Fibroblast of the aortic adventitia (primary cell): ENCODE measurements around the gene MICAL3. TPM values are rescaled to one million over a fixed set of nuclear protein-coding genes. Genes with fewer than 3 reads are reported as not detected.

ENCODE experiments used
- DNase-seq: peaks from one replicate; pipeline ENCODE4 v3.0.0-alpha.2; 2010; ENCODE audit warnings: low read depth
- H3K4me3 ChIP-seq: 2 replicates; pipeline ENCODE4 v1.5.1; 2011; ENCODE audit warnings: low read depth, mild to moderate bottlenecking, control low read depth, low read length, moderate library complexity
- total RNA-seq: library from RNA; depleted of rRNA; stranded (reverse); fragments of >200 nt; gene quantifications from 2 replicates; pipeline ENCODE4 v1.2.3, GENCODE V29; 2012; ENCODE audit warnings: low replicate concordance
- TF ChIP-seq, protein P1 (sequence below): IDR thresholded peaks from 2 replicates; pipeline ENCODE4 v1.5.1; 2011; ENCODE audit warnings: mild to moderate bottlenecking, low read length, control low read depth, inconsistent platforms; ENCODE audit not compliant: insufficient read depth

The MICAL3 gene
- total RNA-seq, 1 donor: 18.8 TPM

DNA sequence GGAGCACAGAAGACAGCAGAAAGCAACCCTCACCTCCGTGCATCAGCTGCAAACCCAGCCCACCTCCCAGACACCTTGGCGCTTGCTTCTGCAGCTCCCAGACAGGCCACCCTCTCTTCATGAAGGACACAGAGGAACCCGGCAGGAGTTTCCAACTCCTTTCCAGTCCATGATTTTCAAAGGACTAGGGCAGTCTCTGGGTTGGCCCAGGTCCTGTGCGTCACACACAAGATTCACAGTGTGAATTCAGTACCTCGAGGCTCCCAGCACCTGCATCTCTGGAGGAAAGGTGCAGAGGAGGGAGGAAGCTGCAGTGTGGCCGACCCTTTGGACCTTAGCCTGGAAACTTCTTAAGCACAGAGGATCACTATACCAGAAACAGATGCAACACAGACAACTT, 189.1 kb downstream of the MICAL3 start:
- H3K4me3 ChIP-seq: no peak overlapping the region
- TF ChIP-seq, protein P1, sequence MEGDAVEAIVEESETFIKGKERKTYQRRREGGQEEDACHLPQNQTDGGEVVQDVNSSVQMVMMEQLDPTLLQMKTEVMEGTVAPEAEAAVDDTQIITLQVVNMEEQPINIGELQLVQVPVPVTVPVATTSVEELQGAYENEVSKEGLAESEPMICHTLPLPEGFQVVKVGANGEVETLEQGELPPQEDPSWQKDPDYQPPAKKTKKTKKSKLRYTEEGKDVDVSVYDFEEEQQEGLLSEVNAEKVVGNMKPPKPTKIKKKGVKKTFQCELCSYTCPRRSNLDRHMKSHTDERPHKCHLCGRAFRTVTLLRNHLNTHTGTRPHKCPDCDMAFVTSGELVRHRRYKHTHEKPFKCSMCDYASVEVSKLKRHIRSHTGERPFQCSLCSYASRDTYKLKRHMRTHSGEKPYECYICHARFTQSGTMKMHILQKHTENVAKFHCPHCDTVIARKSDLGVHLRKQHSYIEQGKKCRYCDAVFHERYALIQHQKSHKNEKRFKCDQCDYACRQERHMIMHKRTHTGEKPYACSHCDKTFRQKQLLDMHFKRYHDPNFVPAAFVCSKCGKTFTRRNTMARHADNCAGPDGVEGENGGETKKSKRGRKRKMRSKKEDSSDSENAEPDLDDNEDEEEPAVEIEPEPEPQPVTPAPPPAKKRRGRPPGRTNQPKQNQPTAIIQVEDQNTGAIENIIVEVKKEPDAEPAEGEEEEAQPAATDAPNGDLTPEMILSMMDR: no peak
- no peak for DNase-seq

DNA sequence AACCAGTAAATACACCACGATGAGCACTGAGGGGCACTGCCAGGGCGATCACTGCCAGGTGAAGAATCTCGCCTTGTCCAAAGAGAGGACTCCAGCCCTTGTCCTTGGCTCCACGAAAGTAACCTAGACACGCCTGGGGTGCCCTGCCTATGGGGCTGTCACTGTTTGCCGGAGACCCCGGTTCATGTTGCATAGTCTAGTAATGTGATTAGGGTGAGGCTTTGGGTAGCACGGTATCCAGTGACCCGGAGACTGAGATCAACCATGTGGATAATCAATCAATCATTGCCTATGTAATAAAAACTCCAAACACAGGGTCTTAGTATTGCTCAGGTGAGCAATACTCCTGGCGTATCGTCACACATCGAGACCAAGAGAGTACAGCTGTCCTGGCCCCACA, 190.9 kb downstream of the MICAL3 start:
- TF ChIP-seq, protein P1: no peak
- no peak for DNase-seq
- no peak overlapping the region for H3K4me3 ChIP-seq

DNA sequence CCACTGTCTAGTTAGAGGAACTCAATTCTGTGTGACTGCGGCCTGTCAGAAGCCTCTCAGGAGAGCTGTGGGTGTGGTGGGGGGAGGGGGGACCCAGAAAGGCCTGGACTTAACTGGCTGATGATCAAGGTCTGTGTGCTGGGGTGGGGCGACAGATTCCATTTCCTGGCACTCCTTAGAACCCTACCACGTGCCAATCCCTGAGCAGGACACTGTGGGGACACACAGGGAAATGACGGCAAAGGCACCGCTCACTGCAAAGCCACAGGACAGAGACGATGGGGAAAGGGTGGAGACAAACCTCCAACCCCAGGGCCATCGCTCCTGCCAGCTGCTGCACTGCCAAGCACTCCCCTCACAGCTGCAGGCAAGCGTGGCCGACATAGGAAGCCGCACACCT, 191.7 kb downstream of the MICAL3 start:
- TF ChIP-seq, protein P1: no peak
- no peak for DNase-seq
- no peak overlapping the region for H3K4me3 ChIP-seq

DNA sequence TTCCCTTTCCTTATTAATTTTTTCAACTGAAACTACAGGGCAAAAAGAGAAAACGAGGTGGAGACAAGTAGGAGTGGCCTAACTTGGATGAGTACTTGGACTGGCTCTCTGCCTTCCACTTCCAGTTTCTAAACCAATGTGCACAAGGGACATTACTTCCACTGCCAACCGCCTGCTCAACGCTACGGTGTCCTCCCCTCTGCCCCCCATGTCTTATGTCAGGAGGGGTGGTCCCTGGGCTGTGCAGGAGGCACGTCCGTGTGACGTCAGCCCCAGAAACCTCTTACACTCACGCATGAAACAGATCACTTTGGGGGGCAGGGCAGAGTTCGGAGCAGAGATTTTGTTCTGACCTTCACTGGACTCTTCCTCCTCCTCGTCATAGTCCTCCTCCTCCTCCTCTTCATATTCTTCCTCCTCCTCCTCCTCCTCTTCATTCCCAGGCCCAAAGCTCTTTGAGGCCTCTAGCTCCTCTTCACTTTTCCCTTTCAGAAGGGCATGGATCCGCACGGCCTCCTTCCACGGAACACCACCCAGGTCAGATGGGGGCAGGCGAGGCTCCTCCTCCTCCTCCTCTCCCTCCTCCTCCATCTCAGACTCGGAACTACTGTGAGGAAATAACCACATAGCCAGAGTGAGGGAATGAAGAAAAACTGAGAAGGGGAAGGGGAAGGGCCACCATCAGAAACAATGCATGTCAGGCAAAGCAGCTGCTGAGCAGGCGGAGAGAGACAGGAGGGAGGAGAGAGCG, 192.7 kb downstream of the MICAL3 start:
- TF ChIP-seq, protein P1: no peak
- DNase-seq: peak; percentile 56
- peak overlapping the region; percentile 3 for H3K4me3 ChIP-seq

DNA sequence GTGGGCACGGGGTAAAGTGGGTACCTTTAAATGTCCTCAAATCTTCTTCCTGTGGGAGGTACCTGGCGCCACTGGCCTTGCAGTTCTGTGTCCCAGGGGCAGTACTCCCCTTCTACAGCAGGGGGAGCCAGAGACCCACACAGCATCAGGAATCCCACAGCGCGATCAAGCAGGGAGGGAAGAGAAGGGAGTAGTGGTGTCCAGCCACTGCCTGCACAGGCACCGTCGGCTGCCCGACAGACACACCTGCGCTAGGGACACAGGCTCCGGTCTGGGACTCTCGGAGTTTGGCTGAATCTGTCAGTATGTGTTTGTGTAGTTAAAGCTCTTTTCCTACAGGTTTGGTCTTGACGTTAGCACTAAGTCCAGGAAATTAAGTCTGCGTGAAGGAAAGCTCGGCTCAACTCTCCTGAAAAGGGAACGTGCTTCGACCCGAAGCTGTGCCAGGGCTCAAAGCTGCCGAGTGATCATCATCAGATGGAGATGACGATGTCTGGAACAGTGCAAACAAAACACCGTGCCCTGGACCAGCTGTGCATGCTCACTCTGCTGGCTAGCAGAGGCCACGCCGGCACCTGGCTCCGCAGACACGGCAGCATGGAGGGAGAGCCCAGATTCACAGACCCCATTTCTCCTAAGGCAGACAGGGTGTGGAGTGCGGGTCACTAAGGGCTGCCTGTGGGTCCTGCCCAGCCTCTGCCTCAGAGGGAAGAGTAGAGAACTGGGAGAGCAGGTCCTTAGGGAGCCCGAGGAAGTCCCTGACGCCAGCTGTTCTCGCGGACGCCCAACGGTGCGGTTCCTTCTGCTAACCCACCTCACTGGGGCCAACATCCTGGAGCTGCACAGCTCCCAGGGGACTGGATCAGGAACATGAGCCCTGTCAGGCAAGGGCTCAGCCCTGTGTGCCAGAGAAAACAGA, 194.1 kb downstream of the MICAL3 start:
- peak; percentile 83 for DNase-seq
- no peak overlapping the region for H3K4me3 ChIP-seq
- TF ChIP-seq, protein P1: peak; percentile 100

DNA sequence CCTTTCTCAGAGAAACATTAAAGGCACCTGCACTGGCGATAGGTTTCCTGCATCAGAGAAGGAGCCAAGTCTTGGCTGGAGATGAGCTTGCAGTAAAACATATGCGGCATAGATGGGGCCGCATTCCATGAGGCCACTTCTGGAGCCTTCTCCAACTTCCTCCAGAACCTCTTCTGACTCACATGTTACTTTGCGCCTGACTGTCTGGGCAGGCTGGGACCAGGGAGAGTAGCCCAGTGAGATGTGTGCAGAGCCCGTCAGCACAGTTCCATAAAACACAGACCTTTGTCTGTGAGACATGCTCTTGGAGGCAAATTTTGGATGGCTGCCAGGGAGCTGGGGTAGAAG, 194.7 kb downstream of the MICAL3 start:
- TF ChIP-seq, protein P1: no peak
- no peak overlapping the region for H3K4me3 ChIP-seq
- no peak for DNase-seq
